ENCODE results near the gene MAPKAPK5.

MAPKAPK5 gene

GRCh38 chr12:111869671-111870070 is 27.6 kb downstream of the MAPKAPK5 start:
- TF ChIP-seq, protein P1, sequence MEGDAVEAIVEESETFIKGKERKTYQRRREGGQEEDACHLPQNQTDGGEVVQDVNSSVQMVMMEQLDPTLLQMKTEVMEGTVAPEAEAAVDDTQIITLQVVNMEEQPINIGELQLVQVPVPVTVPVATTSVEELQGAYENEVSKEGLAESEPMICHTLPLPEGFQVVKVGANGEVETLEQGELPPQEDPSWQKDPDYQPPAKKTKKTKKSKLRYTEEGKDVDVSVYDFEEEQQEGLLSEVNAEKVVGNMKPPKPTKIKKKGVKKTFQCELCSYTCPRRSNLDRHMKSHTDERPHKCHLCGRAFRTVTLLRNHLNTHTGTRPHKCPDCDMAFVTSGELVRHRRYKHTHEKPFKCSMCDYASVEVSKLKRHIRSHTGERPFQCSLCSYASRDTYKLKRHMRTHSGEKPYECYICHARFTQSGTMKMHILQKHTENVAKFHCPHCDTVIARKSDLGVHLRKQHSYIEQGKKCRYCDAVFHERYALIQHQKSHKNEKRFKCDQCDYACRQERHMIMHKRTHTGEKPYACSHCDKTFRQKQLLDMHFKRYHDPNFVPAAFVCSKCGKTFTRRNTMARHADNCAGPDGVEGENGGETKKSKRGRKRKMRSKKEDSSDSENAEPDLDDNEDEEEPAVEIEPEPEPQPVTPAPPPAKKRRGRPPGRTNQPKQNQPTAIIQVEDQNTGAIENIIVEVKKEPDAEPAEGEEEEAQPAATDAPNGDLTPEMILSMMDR (IDR thresholded peaks at IDR 0.05; ENCODE audit: unreplicated experiment in 3 of 3), result no peak
- H3K4me3 Mint-ChIP-seq, result no peak overlapping the region
- H3K27me3 Mint-ChIP-seq (ENCODE audit: low read depth), result no peaks in the 10 kb centered on the region
- no peak overlapping the region for H3K27ac Mint-ChIP-seq
- no peaks in the 10 kb centered on the region for H3K9me3 Mint-ChIP-seq
- H3K4me1 Mint-ChIP-seq, result no peaks in the 10 kb centered on the region
- H3K36me3 Mint-ChIP-seq (ENCODE audit: low read depth), result peaks cover 68% of the 10 kb centered on the region

DNA sequence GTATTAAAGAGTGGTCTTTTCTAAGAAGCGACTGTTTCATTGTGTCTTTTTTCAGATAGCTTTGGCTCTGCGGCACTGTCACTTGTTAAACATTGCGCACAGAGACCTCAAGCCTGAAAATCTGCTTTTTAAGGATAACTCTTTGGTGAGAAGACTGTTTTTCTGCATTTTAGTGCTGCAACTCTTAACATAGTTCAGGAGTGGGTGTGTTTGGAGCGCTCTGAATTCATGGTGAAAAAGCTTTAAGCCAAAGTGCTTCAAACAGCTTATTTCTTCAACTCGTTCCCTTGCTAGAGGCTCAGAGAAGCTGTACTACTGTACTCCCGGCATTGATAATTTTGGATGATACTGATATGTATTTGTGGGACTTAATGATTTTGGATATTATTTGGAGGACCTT is 28.2 kb downstream of the MAPKAPK5 start:
- H3K27ac Mint-ChIP-seq, result no peak overlapping the region
- H3K36me3 Mint-ChIP-seq (ENCODE audit: low read depth), result peaks cover 67% of the 10 kb centered on the region
- H3K4me3 Mint-ChIP-seq, result no peak overlapping the region
- TF ChIP-seq, protein P1 (IDR thresholded peaks at IDR 0.05; ENCODE audit: unreplicated experiment in 3 of 3), result no peak
- H3K4me1 Mint-ChIP-seq, result no peaks in the 10 kb centered on the region
- H3K27me3 Mint-ChIP-seq (ENCODE audit: low read depth), result no peaks in the 10 kb centered on the region
- no peaks in the 10 kb centered on the region for H3K9me3 Mint-ChIP-seq

DNA sequence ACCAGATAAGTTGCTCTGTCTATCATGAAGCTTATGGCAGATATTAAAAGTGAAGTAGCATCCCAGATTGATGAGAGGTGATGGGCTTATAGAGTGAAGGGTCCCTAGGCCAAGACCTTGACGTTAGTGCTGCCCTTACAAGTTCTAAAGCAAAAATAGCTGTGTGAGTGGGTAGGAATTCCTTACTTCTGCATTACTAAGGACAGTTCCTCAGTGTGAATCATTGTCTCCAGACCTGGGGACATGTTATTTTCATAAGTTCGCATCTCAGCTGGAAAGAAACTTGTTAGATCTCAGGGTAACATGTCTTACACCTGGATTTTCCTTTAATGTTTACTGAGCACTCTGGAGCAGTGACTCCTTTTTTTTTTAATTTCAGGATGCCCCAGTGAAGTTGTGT is 28.7 kb downstream of the MAPKAPK5 start:
- no peak overlapping the region for H3K27ac Mint-ChIP-seq
- H3K4me1 Mint-ChIP-seq, result no peaks in the 10 kb centered on the region
- H3K27me3 Mint-ChIP-seq (ENCODE audit: low read depth), result no peaks in the 10 kb centered on the region
- H3K9me3 Mint-ChIP-seq, result no peaks in the 10 kb centered on the region
- H3K4me3 Mint-ChIP-seq, result no peak overlapping the region
- TF ChIP-seq, protein P1 (IDR thresholded peaks at IDR 0.05; ENCODE audit: unreplicated experiment in 3 of 3), result no peak
- peaks cover 69% of the 10 kb centered on the region for H3K36me3 Mint-ChIP-seq (ENCODE audit: low read depth)

- H3K36me3 Mint-ChIP-seq (ENCODE audit: low read depth), result peaks cover 74% of the 10 kb centered on the region
- H3K27me3 Mint-ChIP-seq (ENCODE audit: low read depth), result no peaks in the 10 kb centered on the region
- H3K4me3 Mint-ChIP-seq, result no peak overlapping the region
- TF ChIP-seq, protein P1 (IDR thresholded peaks at IDR 0.05; ENCODE audit: unreplicated experiment in 3 of 3), result no peak
- no peak overlapping the region for H3K27ac Mint-ChIP-seq
- H3K4me1 Mint-ChIP-seq, result no peaks in the 10 kb centered on the region
- no peaks in the 10 kb centered on the region for H3K9me3 Mint-ChIP-seq
Observed at GRCh38 chr12:111873113-111873512, 31.1 kb downstream of the MAPKAPK5 start.

- no peaks in the 10 kb centered on the region for H3K4me1 Mint-ChIP-seq
- no peak overlapping the region for H3K27ac Mint-ChIP-seq
- TF ChIP-seq, protein P1 (IDR thresholded peaks at IDR 0.05; ENCODE audit: unreplicated experiment in 3 of 3), result no peak
- no peak overlapping the region for H3K4me3 Mint-ChIP-seq
- no peaks in the 10 kb centered on the region for H3K27me3 Mint-ChIP-seq (ENCODE audit: low read depth)
- H3K9me3 Mint-ChIP-seq, result no peaks in the 10 kb centered on the region
- peaks cover 76% of the 10 kb centered on the region for H3K36me3 Mint-ChIP-seq (ENCODE audit: low read depth)
Observed at GRCh38 chr12:111881716-111882115, 39.7 kb downstream of the MAPKAPK5 start.

GRCh38 chr12:111886662-111887545 is 44.9 kb downstream of the MAPKAPK5 start:
- TF ChIP-seq, protein P1 (IDR thresholded peaks at IDR 0.05; ENCODE audit: unreplicated experiment in 3 of 3), result no peak
- no peak overlapping the region for H3K4me3 Mint-ChIP-seq
- H3K36me3 Mint-ChIP-seq (ENCODE audit: low read depth), result peaks cover 81% of the 10 kb centered on the region
- H3K9me3 Mint-ChIP-seq, result no peaks in the 10 kb centered on the region
- H3K27me3 Mint-ChIP-seq (ENCODE audit: low read depth), result no peaks in the 10 kb centered on the region
- H3K27ac Mint-ChIP-seq, result no peak overlapping the region
- H3K4me1 Mint-ChIP-seq, result no peaks in the 10 kb centered on the region

Data from nephron (organoid).